K562 (cell line): Measurements from ENCODE around the gene SLC22A12. TPM values are rescaled to one million over a fixed set of nuclear protein-coding genes. Genes with fewer than 3 reads are reported as not detected.
A peak's percentile ranks its signal among the peaks of the same experiment; 100 is the strongest.

Experiments used
- ATF7 ChIP-seq: fragments of 450-650 bp; IDR thresholded peaks from 2 replicates; pipeline ENCODE4 v1.7.1; 2014; ENCODE audit warnings: mild to moderate bottlenecking, moderate library complexity
- BMI1 ChIP-seq: fragments of 150-350 bp; IDR thresholded peaks from 2 replicates; pipeline ENCODE4 v1.6.1; 2014; ENCODE audit warnings: low read length
- CC2D1A ChIP-seq: fragments of 450-650 bp; IDR thresholded peaks from 2 replicates; pipeline ENCODE4 v1.6.1; 2017; ENCODE audit warnings: mild to moderate bottlenecking
- CREB1 ChIP-seq, 2 experiments: sonication (generic) in 1 of 2; formaldehyde crosslinking in 1 of 2; IDR thresholded peaks; 2 replicates each; pipeline versions ENCODE4 v1.6.1 to v1.8.0; 2012 to 2022; ENCODE audit warnings: inconsistent platforms in 1 of 2, mild to moderate bottlenecking in 1 of 2, missing genetic modification reagents in 1 of 2, moderate library complexity in 1 of 2
- EGR1 ChIP-seq: fragments of 450-650 bp; conservative IDR thresholded peaks from 2 replicates; pipeline ENCODE4 v1.6.1; 2017; ENCODE audit warnings: mild to moderate bottlenecking
- MEIS2 ChIP-seq: fragments of 450-650 bp; IDR thresholded peaks from 2 replicates; pipeline ENCODE4 v1.6.1; 2014; ENCODE audit warnings: mild to moderate bottlenecking; ENCODE audit not compliant: partially characterized antibody
- MXI1 ChIP-seq: IDR thresholded peaks from 2 replicates; pipeline ENCODE4 v1.6.1; 2011; ENCODE audit warnings: low read depth, mild to moderate bottlenecking, improper control_type of control experiment, low read length
- NR3C1 ChIP-seq: sonication (generic); formaldehyde crosslinking; IDR thresholded peaks from 2 replicates; pipeline ENCODE4 v1.8.1; 2022; ENCODE audit warnings: missing genetic modification reagents
- PHTF2 ChIP-seq: fragments of 250-450 bp; sonication (Bioruptor Pico); IDR thresholded peaks from 2 replicates; pipeline ENCODE4 v1.5.0; 2021; ENCODE audit warnings: mild to moderate bottlenecking
- PYGO2 ChIP-seq: fragments of 450-650 bp; IDR thresholded peaks from 2 replicates; pipeline ENCODE4 v1.6.1; 2016; ENCODE audit warnings: mild to moderate bottlenecking, missing genetic modification characterization, moderate library complexity, missing compliant biosample characterization
- RCOR1 ChIP-seq, 2 experiments: IDR thresholded peaks; 2 replicates each; pipeline ENCODE4 v1.6.1; 2012; ENCODE audit warnings: low read depth in 2 of 2, low read length in 2 of 2, borderline replicate concordance in 1 of 2, improper control_type of control experiment in 1 of 2
- SNIP1 ChIP-seq: fragments of 450-650 bp; IDR thresholded peaks from 2 replicates; pipeline ENCODE4 v1.7.1; 2017; ENCODE audit warnings: low read depth, mild to moderate bottlenecking
- SREBF2 ChIP-seq: sonication (generic); formaldehyde crosslinking; IDR thresholded peaks from 2 replicates; pipeline ENCODE4 v1.4.0; 2020; ENCODE audit warnings: mild to moderate bottlenecking, missing genetic modification reagents
- ZBTB7A ChIP-seq: IDR thresholded peaks from 2 replicates; pipeline ENCODE4 v1.6.1; 2011; ENCODE audit warnings: low read depth, mild to moderate bottlenecking, low read length, moderate library complexity, borderline replicate concordance; ENCODE audit not compliant: control insufficient read depth
- ZC3H8 ChIP-seq: fragments of 450-650 bp; IDR thresholded peaks from 2 replicates; pipeline ENCODE4 v1.6.1; 2017
- ZFPM2 ChIP-seq: fragments of 250-450 bp; sonication (Bioruptor Pico); IDR thresholded peaks from 2 replicates; pipeline ENCODE4 v1.5.1; 2022; ENCODE audit warnings: mild to moderate bottlenecking
- polyA plus RNA-seq, 8 experiments: library from polyadenylated mRNA; depleted of rRNA in 4 of 8; stranded (reverse) in 5 of 8; unstranded in 3 of 8; fragments of >200 nt; fragmentation: Nextera tagmentation in 2 of 8; fragmentation: Illumina TruSeq in 1 of 8; extraction: Ambion mirVana in 2 of 8; extraction: Trizol in 1 of 8; gene quantifications; 2 replicates each; pipeline versions ENCODE4 v1.2.1 to v1.2.3, GENCODE V29; 2011 to 2014; ENCODE audit warnings: inconsistent platforms in 1 of 8, missing spikeins in 1 of 8
- total RNA-seq, 7 experiments: library from RNA; depleted of rRNA in 6 of 7; stranded (reverse); fragments of >200 nt in 6 of 7; fragmentation: Illumina TruSeq in 2 of 7; extraction: Trizol in 2 of 7; gene quantifications; 2 replicates each; pipeline versions ENCODE4 v1.2.1 to v1.2.3, GENCODE V29; 2011 to 2021; ENCODE audit warnings: low replicate concordance in 1 of 7
- TF ChIP-seq, protein P1 (sequence below): fragments of 450-650 bp; IDR thresholded peaks from 2 replicates; pipeline ENCODE4 v1.6.1; 2017; ENCODE audit warnings: antibody characterized with exemption, mild to moderate bottlenecking
- TF ChIP-seq, protein P2 (sequence below), 2 experiments: fragments of 150-350 bp in 1 of 2; IDR thresholded peaks; 2 replicates each; pipeline ENCODE4 v1.6.1; 2012 to 2016; ENCODE audit warnings: low read depth in 2 of 2, low read length in 2 of 2, mild to moderate bottlenecking in 1 of 2, moderate library complexity in 1 of 2
- TF ChIP-seq, protein P3 (sequence below): fragments of 450-650 bp; formaldehyde crosslinking; IDR thresholded peaks from 2 replicates; pipeline ENCODE4 v1.4.0; 2022; ENCODE audit warnings: mild to moderate bottlenecking, moderate library complexity

Gene SLC22A12
- total and polyA plus RNA-seq, 9 of the 15 experiments (the other 6 are each of a cell fraction or from before 2014, with no cell fraction given) = not detected

DNA sequence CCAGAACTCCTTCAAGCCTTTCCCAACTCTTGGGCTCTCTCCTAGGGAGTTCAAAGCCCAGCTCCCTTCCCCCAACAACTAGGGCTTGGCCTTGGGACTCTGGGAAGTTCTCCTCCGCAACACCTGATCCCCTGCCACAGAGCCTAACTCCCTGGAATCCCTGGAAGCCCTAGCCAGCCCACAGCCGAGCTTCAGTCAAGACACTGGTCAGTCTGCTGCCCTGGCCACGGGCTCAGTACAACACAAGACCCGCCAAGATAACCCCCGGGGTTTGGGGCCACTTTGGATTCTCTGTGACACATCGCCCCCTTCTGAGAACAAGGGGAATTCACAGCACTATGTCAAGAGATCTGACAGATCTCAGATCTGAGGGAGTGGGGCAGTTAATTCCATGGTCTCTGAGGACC, 58.3 kb downstream of the SLC22A12 start (continued):
- TF ChIP-seq, protein P1, sequence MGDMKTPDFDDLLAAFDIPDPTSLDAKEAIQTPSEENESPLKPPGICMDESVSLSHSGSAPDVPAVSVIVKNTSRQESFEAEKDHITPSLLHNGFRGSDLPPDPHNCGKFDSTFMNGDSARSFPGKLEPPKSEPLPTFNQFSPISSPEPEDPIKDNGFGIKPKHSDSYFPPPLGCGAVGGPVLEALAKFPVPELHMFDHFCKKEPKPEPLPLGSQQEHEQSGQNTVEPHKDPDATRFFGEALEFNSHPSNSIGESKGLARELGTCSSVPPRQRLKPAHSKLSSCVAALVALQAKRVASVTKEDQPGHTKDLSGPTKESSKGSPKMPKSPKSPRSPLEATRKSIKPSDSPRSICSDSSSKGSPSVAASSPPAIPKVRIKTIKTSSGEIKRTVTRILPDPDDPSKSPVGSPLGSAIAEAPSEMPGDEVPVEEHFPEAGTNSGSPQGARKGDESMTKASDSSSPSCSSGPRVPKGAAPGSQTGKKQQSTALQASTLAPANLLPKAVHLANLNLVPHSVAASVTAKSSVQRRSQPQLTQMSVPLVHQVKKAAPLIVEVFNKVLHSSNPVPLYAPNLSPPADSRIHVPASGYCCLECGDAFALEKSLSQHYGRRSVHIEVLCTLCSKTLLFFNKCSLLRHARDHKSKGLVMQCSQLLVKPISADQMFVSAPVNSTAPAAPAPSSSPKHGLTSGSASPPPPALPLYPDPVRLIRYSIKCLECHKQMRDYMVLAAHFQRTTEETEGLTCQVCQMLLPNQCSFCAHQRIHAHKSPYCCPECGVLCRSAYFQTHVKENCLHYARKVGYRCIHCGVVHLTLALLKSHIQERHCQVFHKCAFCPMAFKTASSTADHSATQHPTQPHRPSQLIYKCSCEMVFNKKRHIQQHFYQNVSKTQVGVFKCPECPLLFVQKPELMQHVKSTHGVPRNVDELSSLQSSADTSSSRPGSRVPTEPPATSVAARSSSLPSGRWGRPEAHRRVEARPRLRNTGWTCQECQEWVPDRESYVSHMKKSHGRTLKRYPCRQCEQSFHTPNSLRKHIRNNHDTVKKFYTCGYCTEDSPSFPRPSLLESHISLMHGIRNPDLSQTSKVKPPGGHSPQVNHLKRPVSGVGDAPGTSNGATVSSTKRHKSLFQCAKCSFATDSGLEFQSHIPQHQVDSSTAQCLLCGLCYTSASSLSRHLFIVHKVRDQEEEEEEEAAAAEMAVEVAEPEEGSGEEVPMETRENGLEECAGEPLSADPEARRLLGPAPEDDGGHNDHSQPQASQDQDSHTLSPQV = no peak
- no peak for TF ChIP-seq BMI1
- no peak for TF ChIP-seq EGR1
- TF ChIP-seq ZC3H8 = no peak
- no peak for TF ChIP-seq CREB1 (IDR thresholded peaks at IDR 0.05)
- 0 out of 2 replicates have a peak, but pooled peaks have one; percentile 22 for TF ChIP-seq CREB1 (CRISPR knock-in tag; IDR thresholded peaks at IDR 0.05)
- TF ChIP-seq SREBF2 = no peak
- TF ChIP-seq, protein P2, sequence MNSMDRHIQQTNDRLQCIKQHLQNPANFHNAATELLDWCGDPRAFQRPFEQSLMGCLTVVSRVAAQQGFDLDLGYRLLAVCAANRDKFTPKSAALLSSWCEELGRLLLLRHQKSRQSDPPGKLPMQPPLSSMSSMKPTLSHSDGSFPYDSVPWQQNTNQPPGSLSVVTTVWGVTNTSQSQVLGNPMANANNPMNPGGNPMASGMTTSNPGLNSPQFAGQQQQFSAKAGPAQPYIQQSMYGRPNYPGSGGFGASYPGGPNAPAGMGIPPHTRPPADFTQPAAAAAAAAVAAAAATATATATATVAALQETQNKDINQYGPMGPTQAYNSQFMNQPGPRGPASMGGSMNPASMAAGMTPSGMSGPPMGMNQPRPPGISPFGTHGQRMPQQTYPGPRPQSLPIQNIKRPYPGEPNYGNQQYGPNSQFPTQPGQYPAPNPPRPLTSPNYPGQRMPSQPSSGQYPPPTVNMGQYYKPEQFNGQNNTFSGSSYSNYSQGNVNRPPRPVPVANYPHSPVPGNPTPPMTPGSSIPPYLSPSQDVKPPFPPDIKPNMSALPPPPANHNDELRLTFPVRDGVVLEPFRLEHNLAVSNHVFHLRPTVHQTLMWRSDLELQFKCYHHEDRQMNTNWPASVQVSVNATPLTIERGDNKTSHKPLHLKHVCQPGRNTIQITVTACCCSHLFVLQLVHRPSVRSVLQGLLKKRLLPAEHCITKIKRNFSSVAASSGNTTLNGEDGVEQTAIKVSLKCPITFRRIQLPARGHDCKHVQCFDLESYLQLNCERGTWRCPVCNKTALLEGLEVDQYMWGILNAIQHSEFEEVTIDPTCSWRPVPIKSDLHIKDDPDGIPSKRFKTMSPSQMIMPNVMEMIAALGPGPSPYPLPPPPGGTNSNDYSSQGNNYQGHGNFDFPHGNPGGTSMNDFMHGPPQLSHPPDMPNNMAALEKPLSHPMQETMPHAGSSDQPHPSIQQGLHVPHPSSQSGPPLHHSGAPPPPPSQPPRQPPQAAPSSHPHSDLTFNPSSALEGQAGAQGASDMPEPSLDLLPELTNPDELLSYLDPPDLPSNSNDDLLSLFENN (IDR thresholded peaks at IDR 0.05; ENCODE audit: low read depth in 2 of 2, low read length in 2 of 2) = 0 out of 4 replicates have a peak, but pooled peaks of 1 of the 2 experiments have one; percentile 26
- TF ChIP-seq NR3C1 = no peak
- TF ChIP-seq SNIP1 = no peak
- TF ChIP-seq ZBTB7A = peak; percentile 53
- peak; percentile 35 for TF ChIP-seq MEIS2
- TF ChIP-seq RCOR1 (IDR thresholded peaks at IDR 0.05; ENCODE audit: borderline replicate concordance in 1 of 2, low read depth in 2 of 2, low read length in 2 of 2) = no peak
- 0 out of 2 replicates have a peak, but pooled peaks have one; percentile 26 for TF ChIP-seq ATF7
- TF ChIP-seq, protein P3, sequence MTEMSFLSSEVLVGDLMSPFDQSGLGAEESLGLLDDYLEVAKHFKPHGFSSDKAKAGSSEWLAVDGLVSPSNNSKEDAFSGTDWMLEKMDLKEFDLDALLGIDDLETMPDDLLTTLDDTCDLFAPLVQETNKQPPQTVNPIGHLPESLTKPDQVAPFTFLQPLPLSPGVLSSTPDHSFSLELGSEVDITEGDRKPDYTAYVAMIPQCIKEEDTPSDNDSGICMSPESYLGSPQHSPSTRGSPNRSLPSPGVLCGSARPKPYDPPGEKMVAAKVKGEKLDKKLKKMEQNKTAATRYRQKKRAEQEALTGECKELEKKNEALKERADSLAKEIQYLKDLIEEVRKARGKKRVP (CRISPR knock-in tag) = no peak
- no peak for TF ChIP-seq PYGO2 (tag)
- TF ChIP-seq CC2D1A = peak; percentile 82
- TF ChIP-seq MXI1 = no peak
- TF ChIP-seq ZFPM2 (CRISPR knock-in tag) = no peak
- no peak for TF ChIP-seq PHTF2 (CRISPR knock-in tag)
